ENCODE measurements around the gene FANCD2. TPM values are rescaled to one million over a fixed set of nuclear protein-coding genes. Genes with fewer than 3 reads are reported as not detected.

Gene FANCD2
- total RNA-seq, 2 donors from 2014 or later: 56.0 to 79.9 TPM

- no peak overlapping the region for H3K9ac ChIP-seq (ENCODE audit: extremely low read depth, low read length, poor library complexity, severe bottlenecking)
- no peaks in the 10 kb centered on the region for H3K4me1 ChIP-seq (ENCODE audit: control insufficient read depth, insufficient read depth, low read length)
- Mint-ChIP-seq H3K27ac (no peak overlapping the region), H3K4me1 (peaks cover 6% of the 10 kb centered on the region), H3K36me3 (ENCODE audit: low read depth) (peaks cover 38% of the 10 kb centered on the region), H3K4me3 (no peak overlapping the region), H3K27me3 (ENCODE audit: insufficient read depth) (no peaks in the 10 kb centered on the region), H3K9me3 (no peaks in the 10 kb centered on the region)
- H3K27me3 ChIP-seq (ENCODE audit: control insufficient read depth, insufficient read depth, low read length, poor library complexity, severe bottlenecking): no peaks in the 10 kb centered on the region
- no peak for TF ChIP-seq CTCF (conservative IDR thresholded peaks at IDR 0.05)
- no peak overlapping the region for H3K27ac ChIP-seq (ENCODE audit: low read depth, low read length)
- DNase-seq: no peak
- H3K36me3 ChIP-seq (ENCODE audit: control insufficient read depth, insufficient read depth, low read length): peaks cover 34% of the 10 kb centered on the region
- no peak overlapping the region for H3K4me3 ChIP-seq (ENCODE audit: low read length)
- 96 to 100% methylated on average over 4 to 7 of the region's 7 CpGs for WGBS, 2 experiments (ENCODE audit: insufficient coverage in 1 of 2, insufficient read length in 1 of 2)
- no peaks in the 10 kb centered on the region for H3K9me3 ChIP-seq (ENCODE audit: control insufficient read depth, low read length)
These were observed 21.7 kb upstream of the FANCD2 start for GRCh38 chr3:10004506-10004905.

GRCh38 chr3:10004960-10005564 lies 21.2 kb upstream of the FANCD2 start:
- TF ChIP-seq CTCF (conservative IDR thresholded peaks at IDR 0.05): no peak
- Histone ChIP-seq H3K9ac (ENCODE audit: extremely low read depth, low read length, poor library complexity, severe bottlenecking) (no peak overlapping the region), H3K9me3 (ENCODE audit: control insufficient read depth, low read length) (no peaks in the 10 kb centered on the region), H3K4me1 (ENCODE audit: control insufficient read depth, insufficient read depth, low read length) (no peaks in the 10 kb centered on the region), H3K27me3 (ENCODE audit: control insufficient read depth, insufficient read depth, low read length, poor library complexity, severe bottlenecking) (no peaks in the 10 kb centered on the region), H3K4me3 (ENCODE audit: low read length) (no peak overlapping the region), H3K36me3 (ENCODE audit: control insufficient read depth, insufficient read depth, low read length) (peaks cover 29% of the 10 kb centered on the region), H3K27ac (ENCODE audit: low read depth, low read length) (no peak overlapping the region)
- 93% methylated on average over 5 of the region's 5 CpGs; no CpG with 5 or more reads in 1 of the 2 experiments for WGBS, 2 experiments (ENCODE audit: insufficient coverage in 1 of 2, insufficient read length in 1 of 2)
- no peaks in the 10 kb centered on the region for H3K9me3 Mint-ChIP-seq
- no peak overlapping the region for H3K27ac Mint-ChIP-seq
- no peak for DNase-seq
- H3K4me1 Mint-ChIP-seq: peaks cover 6% of the 10 kb centered on the region
- no peak overlapping the region for H3K4me3 Mint-ChIP-seq
- no peaks in the 10 kb centered on the region for H3K27me3 Mint-ChIP-seq (ENCODE audit: insufficient read depth)
- peaks cover 32% of the 10 kb centered on the region for H3K36me3 Mint-ChIP-seq (ENCODE audit: low read depth)

- peaks cover 4% of the 10 kb centered on the region for H3K27me3 Mint-ChIP-seq (ENCODE audit: insufficient read depth)
- Histone ChIP-seq H3K9me3 (ENCODE audit: control insufficient read depth, low read length) (no peaks in the 10 kb centered on the region), H3K27me3 (ENCODE audit: control insufficient read depth, insufficient read depth, low read length, poor library complexity, severe bottlenecking) (no peaks in the 10 kb centered on the region), H3K36me3 (ENCODE audit: control insufficient read depth, insufficient read depth, low read length) (peaks cover 18% of the 10 kb centered on the region), H3K27ac (ENCODE audit: low read depth, low read length) (no peak overlapping the region), H3K4me3 (ENCODE audit: low read length) (no peak overlapping the region), H3K4me1 (ENCODE audit: control insufficient read depth, insufficient read depth, low read length) (no peaks in the 10 kb centered on the region), H3K9ac (ENCODE audit: extremely low read depth, low read length, poor library complexity, severe bottlenecking) (no peak overlapping the region)
- H3K4me1 Mint-ChIP-seq: peaks cover 9% of the 10 kb centered on the region
- peaks cover 22% of the 10 kb centered on the region for H3K36me3 Mint-ChIP-seq (ENCODE audit: low read depth)
- no peak overlapping the region for H3K4me3 Mint-ChIP-seq
- no peak for DNase-seq
- WGBS, 2 experiments (ENCODE audit: insufficient coverage in 1 of 2, insufficient read length in 1 of 2): 84 to 90% methylated on average over 5 to 10 of the region's 10 CpGs
- no peak overlapping the region for H3K27ac Mint-ChIP-seq
- H3K9me3 Mint-ChIP-seq: no peaks in the 10 kb centered on the region
- no peak for TF ChIP-seq CTCF (conservative IDR thresholded peaks at IDR 0.05)
These were observed 20.0 kb upstream of the FANCD2 start for GRCh38 chr3:10006048-10006761.

Measured in endodermal cell (in vitro differentiated cells).